NCI-H2227 treated with DMSO at 0.1 percent for 48 hours (cell line): ENCODE data around the gene LRRC26.
A peak's percentile ranks its signal among the peaks of the same experiment; 100 is the strongest.

Experiments used
- DNase-seq: peaks from one replicate; lab custom pipeline; 2025; lab: John Stamatoyannopoulos, UW

The LRRC26 gene

GRCh38 chr9:137169896-137170358 is at the start of gene LRRC26:
Gene LRRC26, minus strand, starts transcription at chr9:137170051. Its CDS starts 108 bp downstream, at chr9:137169943.
- DNase-seq = no peak

- DNase-seq = no peak
These were observed 49.0 kb upstream of the LRRC26 start for GRCh38 chr9:137218754-137219271.

- DNase-seq = no peak
These were observed 48.4 kb upstream of the LRRC26 start for GRCh38 chr9:137218212-137218753.

GRCh38 chr9:137217276-137218211 is 47.7 kb upstream of the LRRC26 start:
- DNase-seq = peak; percentile 77

GRCh38 chr9:137216188-137216965 is 46.5 kb upstream of the LRRC26 start:
- no peak for DNase-seq

GRCh38 chr9:137215196-137215986 is 45.5 kb upstream of the LRRC26 start:
- no peak for DNase-seq

- DNase-seq = no peak
These were observed 44.8 kb upstream of the LRRC26 start for GRCh38 chr9:137214620-137215019.

- DNase-seq = no peak
These were observed 43.6 kb upstream of the LRRC26 start for GRCh38 chr9:137213160-137214060.

GRCh38 chr9:137212520-137212919 is 42.7 kb upstream of the LRRC26 start:
- no peak for DNase-seq

- DNase-seq = no peak
These were observed 41.7 kb upstream of the LRRC26 start for GRCh38 chr9:137211532-137211931.

- DNase-seq = no peak
These were observed 36.8 kb upstream of the LRRC26 start for GRCh38 chr9:137206602-137207001.

GRCh38 chr9:137205126-137206069 is 35.5 kb upstream of the LRRC26 start, which contains the start of the genes NDOR1 and TMEM203:
Gene NDOR1, plus strand, starts transcription at chr9:137205700. Its CDS starts 78 bp downstream, at chr9:137205778.
Gene TMEM203, minus strand, starts transcription at chr9:137205648. Its CDS starts 234 bp downstream, at chr9:137205414.
- peak; percentile 54 for DNase-seq

GRCh38 chr9:137204731-137205125 is 34.9 kb upstream of the LRRC26 start:
- DNase-seq = no peak

GRCh38 chr9:137202966-137203365 is 33.1 kb upstream of the LRRC26 start:
- DNase-seq = no peak

GRCh38 chr9:137201205-137201868 is 31.5 kb upstream of the LRRC26 start:
- no peak for DNase-seq

GRCh38 chr9:137200311-137201204 is 30.7 kb upstream of the LRRC26 start, which contains the start of gene TPRN:
Gene TPRN, minus strand, starts transcription at chr9:137200741. Its CDS starts 30 bp downstream, at chr9:137200711.
- DNase-seq = peak; percentile 92

GRCh38 chr9:137199411-137200121 is 29.7 kb upstream of the LRRC26 start:
- DNase-seq = no peak
